IPS-15b (cell line): ENCODE measurements around the gene FARP1.

ENCODE experiments used
- H3K27me3 ChIP-seq: one replicate; pipeline ENCODE4 v1.6.1; 2013; ENCODE audit warnings: low read length; ENCODE audit not compliant: control insufficient read depth, insufficient read depth
- H3K36me3 ChIP-seq: one replicate; pipeline ENCODE4 v1.6.1; 2013; ENCODE audit warnings: low read length; ENCODE audit not compliant: control insufficient read depth, insufficient read depth
- H3K4me1 ChIP-seq: one replicate; pipeline ENCODE4 v1.6.1; 2013; ENCODE audit warnings: mild to moderate bottlenecking, low read length; ENCODE audit not compliant: control insufficient read depth, insufficient read depth
- H3K4me3 ChIP-seq: one replicate; pipeline ENCODE4 v1.5.1; 2013; ENCODE audit warnings: low read depth, low read length
- H3K9ac ChIP-seq: one replicate; pipeline ENCODE4 v1.6.1; 2013; ENCODE audit warnings: low read depth, mild to moderate bottlenecking, low read length
- H3K9me3 ChIP-seq: one replicate; pipeline ENCODE4 v1.6.1; 2013; ENCODE audit warnings: mild to moderate bottlenecking, low read length; ENCODE audit not compliant: control insufficient read depth, insufficient read depth

Gene FARP1

GRCh38 chr13:98108341-98108740 is 34.6 kb upstream of the FARP1 start:
- no peaks in the 10 kb centered on the region for H3K27me3 ChIP-seq
- no peak overlapping the region for H3K4me3 ChIP-seq
- no peak overlapping the region for H3K9ac ChIP-seq
- H3K4me1 ChIP-seq = peaks cover 6% of the 10 kb centered on the region
- H3K9me3 ChIP-seq = no peaks in the 10 kb centered on the region
- H3K36me3 ChIP-seq = no peaks in the 10 kb centered on the region

GRCh38 chr13:98109226-98109853 is 33.6 kb upstream of the FARP1 start:
- Histone ChIP-seq H3K4me3 (no peak overlapping the region), H3K9me3 (no peaks in the 10 kb centered on the region), H3K4me1 (peaks cover 3% of the 10 kb centered on the region), H3K27me3 (no peaks in the 10 kb centered on the region), H3K9ac (no peak overlapping the region), H3K36me3 (no peaks in the 10 kb centered on the region)

GRCh38 chr13:98110749-98111148 is 32.1 kb upstream of the FARP1 start:
- Histone ChIP-seq H3K36me3 (no peaks in the 10 kb centered on the region), H3K4me3 (no peak overlapping the region), H3K9ac (no peak overlapping the region), H3K4me1 (no peaks in the 10 kb centered on the region), H3K9me3 (no peaks in the 10 kb centered on the region), H3K27me3 (no peaks in the 10 kb centered on the region)

GRCh38 chr13:98111168-98112098 is 31.5 kb upstream of the FARP1 start:
- H3K4me3 ChIP-seq = no peak overlapping the region
- H3K9me3 ChIP-seq = no peaks in the 10 kb centered on the region
- no peaks in the 10 kb centered on the region for H3K27me3 ChIP-seq

GRCh38 chr13:98112456-98112855 is 30.4 kb upstream of the FARP1 start:
- Histone ChIP-seq H3K9me3 (no peaks in the 10 kb centered on the region), H3K4me3 (no peak overlapping the region), H3K4me1 (no peaks in the 10 kb centered on the region), H3K9ac (no peak overlapping the region), H3K36me3 (no peaks in the 10 kb centered on the region), H3K27me3 (no peaks in the 10 kb centered on the region)

More at GRCh38 chr13:98111168-98112098, 31.5 kb upstream of the FARP1 start:
- no peaks in the 10 kb centered on the region for H3K4me1 ChIP-seq
- H3K36me3 ChIP-seq = no peaks in the 10 kb centered on the region
- H3K9ac ChIP-seq = no peak overlapping the region

- no peak overlapping the region for H3K4me3 ChIP-seq
- H3K4me1 ChIP-seq = no peaks in the 10 kb centered on the region
- no peak overlapping the region for H3K9ac ChIP-seq
- H3K36me3 ChIP-seq = no peaks in the 10 kb centered on the region
- no peaks in the 10 kb centered on the region for H3K9me3 ChIP-seq
- no peaks in the 10 kb centered on the region for H3K27me3 ChIP-seq
Observed at GRCh38 chr13:98118865-98119264, 24.0 kb upstream of the FARP1 start.

- H3K4me1 ChIP-seq = no peaks in the 10 kb centered on the region
- no peak overlapping the region for H3K4me3 ChIP-seq
- H3K36me3 ChIP-seq = no peaks in the 10 kb centered on the region
- no peaks in the 10 kb centered on the region for H3K27me3 ChIP-seq
- H3K9me3 ChIP-seq = no peaks in the 10 kb centered on the region
- no peak overlapping the region for H3K9ac ChIP-seq
Observed at GRCh38 chr13:98123176-98123575, 19.7 kb upstream of the FARP1 start.

GRCh38 chr13:98129059-98129746 is 13.7 kb upstream of the FARP1 start:
- Histone ChIP-seq H3K27me3 (no peaks in the 10 kb centered on the region), H3K36me3 (no peaks in the 10 kb centered on the region), H3K9ac (no peak overlapping the region), H3K4me1 (no peaks in the 10 kb centered on the region), H3K4me3 (no peak overlapping the region), H3K9me3 (no peaks in the 10 kb centered on the region)

- Histone ChIP-seq H3K4me1 (no peaks in the 10 kb centered on the region), H3K9me3 (no peaks in the 10 kb centered on the region), H3K9ac (no peak overlapping the region), H3K36me3 (no peaks in the 10 kb centered on the region), H3K27me3 (no peaks in the 10 kb centered on the region), H3K4me3 (no peak overlapping the region)
Observed at GRCh38 chr13:98133946-98134345, 8.9 kb upstream of the FARP1 start.

- no peaks in the 10 kb centered on the region for H3K27me3 ChIP-seq
- no peak overlapping the region for H3K9ac ChIP-seq
- no peak overlapping the region for H3K4me3 ChIP-seq
- no peaks in the 10 kb centered on the region for H3K4me1 ChIP-seq
- no peaks in the 10 kb centered on the region for H3K36me3 ChIP-seq
- no peaks in the 10 kb centered on the region for H3K9me3 ChIP-seq
Observed at GRCh38 chr13:98134901-98135300, 8.0 kb upstream of the FARP1 start.

- no peak overlapping the region for H3K4me3 ChIP-seq
- H3K9ac ChIP-seq = no peak overlapping the region
- H3K9me3 ChIP-seq = no peaks in the 10 kb centered on the region
- peaks cover 17% of the 10 kb centered on the region for H3K27me3 ChIP-seq
- no peaks in the 10 kb centered on the region for H3K36me3 ChIP-seq
- peaks cover 9% of the 10 kb centered on the region for H3K4me1 ChIP-seq
Observed at GRCh38 chr13:98141091-98141490, 1.8 kb upstream of the FARP1 start.
